Stimulated activated CD4-positive, alpha-beta T cell treated with anti-CD3 and anti-CD28 coated beads, Interleukin-12 subunit alpha, Interleukin-12 subunit beta, amount 100 ng/mL, for 4 hours (primary cell): ENCODE measurements around the gene HACD4.
A peak's percentile ranks its signal among the peaks of the same experiment; 100 is the strongest.

Experiments
- DNase-seq: peaks from one replicate; pipeline ENCODE4 v3.0.0-alpha.2; 2020

HACD4 gene, protein sequence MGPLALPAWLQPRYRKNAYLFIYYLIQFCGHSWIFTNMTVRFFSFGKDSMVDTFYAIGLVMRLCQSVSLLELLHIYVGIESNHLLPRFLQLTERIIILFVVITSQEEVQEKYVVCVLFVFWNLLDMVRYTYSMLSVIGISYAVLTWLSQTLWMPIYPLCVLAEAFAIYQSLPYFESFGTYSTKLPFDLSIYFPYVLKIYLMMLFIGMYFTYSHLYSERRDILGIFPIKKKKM

DNA sequence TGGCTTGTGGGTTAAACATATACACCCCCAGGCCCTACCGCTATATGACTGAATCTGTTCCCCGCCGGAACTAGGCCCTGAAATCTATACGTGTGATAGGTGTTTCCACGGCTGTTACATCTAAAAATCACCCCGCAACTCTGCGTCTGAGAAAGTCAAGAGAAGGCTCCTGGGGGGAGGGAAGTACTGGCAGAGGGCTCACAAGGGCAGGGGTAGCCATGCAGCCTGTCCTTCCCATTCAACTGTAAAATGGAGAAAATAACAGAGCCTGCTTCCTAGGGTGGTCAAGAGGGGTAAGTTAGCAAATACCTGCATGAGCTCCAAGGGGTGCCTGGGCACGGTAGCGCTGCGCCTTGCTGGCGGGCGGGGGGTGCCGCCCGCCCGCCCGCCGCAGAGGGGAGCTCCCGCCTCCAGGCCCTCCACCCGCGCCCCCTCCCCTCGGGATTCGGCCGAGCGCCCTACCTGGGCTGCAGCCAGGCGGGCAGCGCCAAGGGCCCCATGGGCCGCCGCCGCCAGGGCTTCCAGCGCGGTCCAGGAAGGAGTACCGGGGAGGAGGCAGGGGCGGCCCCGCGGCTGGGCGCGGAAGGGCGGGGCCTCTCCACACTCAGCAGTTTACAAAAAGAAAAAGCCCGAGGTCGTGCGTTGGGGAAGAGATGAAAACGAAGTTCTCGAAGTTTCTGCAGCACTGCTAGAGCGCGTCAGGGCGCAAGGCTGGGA lies at the start of gene HACD4:
HACD4 (minus strand) TSS at position 550 of the 717 bp plus-strand sequence; CDS start at position 500, 50 bp downstream.
- peak; percentile 57 for DNase-seq

DNA sequence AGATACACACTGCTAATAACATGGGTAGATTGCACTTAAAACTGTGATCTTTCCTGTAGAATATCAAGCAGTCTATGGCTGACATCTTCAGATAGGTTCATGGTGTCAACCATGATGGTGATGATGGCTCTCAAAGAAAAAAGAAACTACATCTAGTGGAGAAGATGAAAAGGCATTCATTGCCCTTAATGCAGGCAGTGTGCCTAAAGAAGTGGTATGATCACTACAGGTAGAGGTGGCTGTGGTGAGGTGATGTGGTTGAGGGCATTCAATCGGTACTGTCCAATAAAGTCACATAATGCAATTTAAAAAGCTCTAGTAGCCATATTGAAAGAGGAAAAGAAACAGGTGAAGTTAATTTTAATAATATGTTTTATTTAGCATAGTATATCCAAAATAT lies 49.4 kb upstream of the HACD4 start:
- DNase-seq: no peak

DNA sequence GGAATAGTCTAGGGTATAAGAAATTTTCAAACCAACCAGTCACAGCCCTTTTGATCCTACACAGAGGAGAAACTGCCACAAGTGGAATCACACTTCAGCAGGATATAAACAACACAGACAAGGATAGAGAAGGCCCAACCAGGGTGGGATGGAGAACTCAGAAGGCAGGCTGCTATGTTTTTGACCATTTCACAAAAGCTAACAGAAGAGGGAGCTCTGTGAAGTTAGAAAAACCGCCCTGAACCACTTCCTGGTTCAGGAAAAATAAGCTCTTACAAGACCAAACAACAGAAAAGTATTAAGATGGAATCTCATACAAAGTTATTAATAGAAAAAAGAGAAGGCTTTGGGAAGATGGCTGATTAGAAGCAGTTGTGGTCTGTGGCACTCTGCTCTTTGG lies 47.3 kb upstream of the HACD4 start:
- DNase-seq: no peak

DNA sequence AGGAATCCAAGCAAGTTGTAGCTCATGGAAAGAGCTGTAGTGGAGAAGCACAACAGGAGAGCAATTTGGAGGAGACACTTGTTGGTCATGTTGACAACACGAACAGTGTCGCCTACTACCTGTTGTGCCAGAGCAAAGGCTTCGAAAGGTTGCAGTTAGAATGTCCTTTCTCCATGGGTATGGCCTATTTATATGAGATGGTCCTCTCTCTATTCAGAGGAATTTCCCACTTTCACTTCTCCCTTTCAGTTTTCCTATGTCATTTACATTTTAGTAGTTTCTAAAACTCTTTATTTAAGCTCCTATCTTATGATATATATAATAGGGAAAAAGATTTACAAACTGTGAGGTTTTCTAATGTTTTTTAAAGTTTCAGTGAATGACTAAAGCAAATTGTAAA lies 46.3 kb upstream of the HACD4 start, which contains the start of gene IFNB1:
IFNB1 (minus strand) TSS at position 162 of the 400 bp plus-strand sequence; CDS start at position 89, 73 bp downstream.
- DNase-seq: no peak

DNA sequence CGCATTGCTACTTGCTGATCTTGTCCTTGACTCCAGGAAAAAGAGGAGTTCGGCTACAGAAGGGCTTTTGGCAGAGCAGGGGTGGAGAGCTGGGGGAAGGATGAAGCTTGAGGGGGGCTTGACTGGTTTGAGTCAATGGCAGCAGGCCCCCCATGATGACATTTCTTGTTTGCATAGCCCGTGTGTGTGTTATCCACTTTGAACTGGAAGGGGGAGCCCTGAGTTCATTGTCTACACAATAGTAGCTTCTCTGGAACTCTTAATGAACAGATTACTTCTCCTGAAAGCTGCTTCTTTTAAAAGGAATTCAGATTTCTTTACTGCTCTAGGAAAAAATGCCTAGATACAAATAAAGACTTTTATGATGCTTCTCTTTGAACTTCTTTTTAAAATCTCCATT lies 44.0 kb upstream of the HACD4 start:
- no peak for DNase-seq

DNA sequence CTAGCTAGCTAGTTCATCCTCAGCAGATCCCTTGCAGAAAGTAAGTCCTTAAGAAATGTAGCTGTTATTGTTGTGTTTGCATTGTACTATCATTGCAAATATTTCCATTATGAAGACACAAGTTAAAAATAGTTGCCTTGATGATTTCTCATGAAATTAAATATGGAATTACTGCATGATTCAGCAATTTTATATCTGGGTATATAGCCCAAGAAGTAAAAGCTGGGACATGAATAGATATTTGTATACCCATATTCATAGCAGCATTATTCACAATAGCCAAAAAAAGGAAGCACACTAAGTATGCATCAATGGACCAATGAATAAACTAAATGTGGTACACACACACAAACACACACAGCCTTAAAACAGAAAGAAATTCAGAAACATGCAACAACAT lies 39.5 kb upstream of the HACD4 start:
- DNase-seq: no peak

DNA sequence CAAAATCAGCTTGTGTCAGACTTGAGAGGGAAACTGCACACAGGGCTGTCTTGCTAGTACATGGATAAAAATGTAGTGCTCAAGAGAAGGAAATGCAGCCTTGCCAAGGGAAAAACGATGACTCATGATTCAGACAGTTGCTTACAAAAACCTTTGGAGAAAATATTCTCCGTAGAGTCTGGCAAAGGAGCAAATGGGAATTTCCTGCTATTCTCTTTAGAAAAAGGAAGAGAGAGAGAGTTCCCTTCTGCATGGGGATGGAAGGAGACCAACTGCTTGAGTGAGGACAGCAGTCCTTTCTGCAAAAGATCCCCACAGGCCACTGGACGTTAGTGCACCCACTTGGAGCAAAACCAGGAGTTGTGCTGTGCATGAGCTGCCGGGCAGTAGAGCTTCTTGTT lies 38.7 kb upstream of the HACD4 start:
- no peak for DNase-seq

DNA sequence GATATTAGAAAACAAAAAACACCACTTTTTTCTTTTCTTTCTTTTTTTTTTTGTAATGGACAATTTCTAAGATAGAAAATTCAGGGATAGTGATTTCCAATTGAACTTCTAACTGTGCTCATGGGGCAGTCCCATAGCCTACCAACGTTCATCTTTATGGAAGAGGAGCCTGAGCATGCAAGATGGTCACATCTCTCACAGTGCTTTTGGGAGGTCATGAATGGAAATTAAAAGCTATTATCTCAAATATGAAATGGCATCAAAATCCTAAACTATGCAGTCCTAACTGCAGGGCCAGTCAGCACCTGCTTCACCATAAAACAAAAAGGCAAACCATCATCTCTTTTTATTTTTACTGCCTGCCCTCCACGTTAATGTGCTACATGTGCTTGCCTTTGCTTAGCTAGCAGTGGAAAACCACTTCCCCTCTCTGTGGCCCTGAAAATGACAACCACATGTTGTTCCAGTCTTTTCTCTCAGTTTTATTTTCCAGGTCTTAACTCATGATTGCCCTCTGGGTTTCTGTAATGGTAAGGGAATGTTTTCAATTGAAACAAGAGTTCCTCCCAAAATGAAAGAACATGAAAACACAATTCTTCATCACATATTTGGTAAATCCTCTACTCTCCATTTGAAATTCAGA lies 29.6 kb upstream of the HACD4 start:
- no peak for DNase-seq

DNA sequence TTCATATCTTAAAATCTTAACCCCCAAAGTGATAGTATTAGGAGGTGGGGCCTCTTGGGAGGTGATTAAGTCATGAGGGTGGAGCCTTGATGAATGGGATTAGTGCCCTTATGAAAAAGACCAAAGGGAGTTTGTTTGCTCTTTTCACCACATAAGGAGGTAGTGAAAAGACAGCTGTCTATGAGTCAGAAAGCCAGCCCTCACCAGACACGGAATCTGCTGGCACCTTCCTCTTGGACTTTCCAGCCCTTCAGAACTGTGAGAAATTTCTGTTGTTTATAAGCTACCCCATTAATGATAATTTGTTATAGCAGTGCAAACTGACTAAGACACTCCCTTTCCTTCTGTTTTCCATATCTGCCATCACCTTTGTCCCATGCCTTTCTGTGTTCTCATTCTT lies 25.5 kb upstream of the HACD4 start:
- no peak for DNase-seq

DNA sequence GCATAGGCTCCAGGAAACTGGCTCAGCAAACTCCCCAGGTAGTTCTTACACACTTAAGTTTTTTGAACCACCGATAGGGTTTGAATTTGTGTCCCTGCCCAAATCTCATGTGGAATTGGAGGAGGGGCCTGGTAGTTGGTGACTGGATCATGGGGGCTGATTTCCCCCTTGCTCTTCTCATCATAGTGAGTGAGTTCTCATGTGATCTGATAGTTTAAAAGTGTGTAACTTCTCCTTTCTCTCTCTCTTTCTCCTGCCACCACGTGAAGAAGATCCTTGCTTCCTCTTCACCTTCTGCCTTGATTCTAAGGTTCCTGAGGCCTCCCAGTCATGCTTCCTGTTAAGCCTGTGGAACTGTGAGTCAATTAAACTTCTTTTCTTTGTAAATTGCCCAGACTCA lies 22.4 kb upstream of the HACD4 start:
- DNase-seq: no peak

DNA sequence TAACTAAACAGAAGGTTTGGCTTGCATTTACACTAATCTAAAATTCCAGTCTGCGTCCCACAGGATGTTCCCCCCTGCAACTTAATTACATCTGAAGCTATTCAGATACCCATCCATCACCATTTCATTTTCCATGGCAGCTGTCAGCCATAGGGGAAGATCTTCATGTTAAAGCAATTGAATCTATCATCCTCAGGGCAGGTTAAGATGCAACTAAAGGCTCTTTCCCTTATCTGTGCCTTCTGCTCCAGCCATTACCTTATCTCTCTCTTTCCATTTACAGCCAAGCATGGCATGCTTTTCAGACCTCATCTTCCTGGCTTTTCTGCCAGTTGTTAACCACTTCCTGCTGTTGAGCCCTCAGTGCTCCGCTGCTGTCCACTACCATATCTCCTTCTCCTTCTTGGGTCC lies 15.8 kb upstream of the HACD4 start:
- DNase-seq: no peak

DNA sequence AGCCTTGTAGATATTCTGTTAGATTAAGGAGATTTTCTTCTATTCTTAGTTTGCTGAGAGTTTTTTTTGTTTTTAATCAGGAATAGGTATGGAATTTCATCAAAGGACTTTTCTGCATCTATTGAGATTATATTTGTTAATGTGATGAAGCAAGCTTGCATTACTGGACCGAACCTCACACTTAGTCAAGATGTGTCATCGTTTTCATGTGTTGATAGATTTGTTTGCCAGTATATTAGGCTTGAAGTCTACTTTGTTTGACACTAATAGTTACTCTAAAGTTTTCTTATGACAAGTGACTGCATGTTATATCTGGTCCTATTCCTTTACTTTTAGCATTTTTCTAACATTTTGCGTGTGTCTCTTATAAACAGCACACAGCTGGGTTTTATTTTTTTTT lies 12.4 kb upstream of the HACD4 start:
- DNase-seq: no peak

DNA sequence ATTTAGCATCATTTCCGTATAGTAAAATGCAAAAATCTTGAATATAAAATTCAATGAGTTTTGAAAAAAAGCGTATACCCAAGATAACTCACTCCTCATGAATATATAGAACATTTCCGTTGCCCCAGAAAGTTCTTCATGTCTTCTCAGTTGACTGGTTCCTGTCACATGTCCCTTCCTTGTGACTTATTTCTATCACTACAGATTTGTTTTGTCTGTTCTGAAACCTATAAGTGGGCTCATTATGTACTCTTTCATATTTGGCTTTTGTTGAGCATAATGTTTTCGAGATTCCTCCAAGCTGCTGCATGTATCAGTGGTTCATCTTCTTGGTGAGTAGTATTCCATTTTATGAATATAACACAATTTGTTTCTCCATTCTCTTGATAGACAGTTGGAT lies 11.0 kb upstream of the HACD4 start:
- no peak for DNase-seq

DNA sequence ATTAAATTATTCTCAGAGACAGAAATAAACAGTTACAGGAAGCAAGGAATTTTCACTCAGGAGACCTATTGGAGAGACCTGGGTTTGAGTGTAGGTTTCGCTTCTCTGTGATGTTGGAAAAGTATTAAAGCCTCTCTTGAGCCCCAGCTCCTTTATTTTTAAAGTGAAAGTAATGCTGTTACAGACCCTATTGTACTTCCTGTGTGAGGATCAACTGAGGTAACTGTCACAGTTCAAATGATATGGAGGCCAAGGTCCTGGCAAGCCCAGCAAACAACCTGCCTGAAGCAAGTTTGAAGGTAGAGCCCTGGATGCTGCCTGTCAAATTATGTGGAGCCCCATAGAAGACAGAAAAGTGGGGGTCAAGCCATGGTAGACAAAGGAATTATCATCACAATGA lies 7.9 kb upstream of the HACD4 start:
- no peak for DNase-seq

DNA sequence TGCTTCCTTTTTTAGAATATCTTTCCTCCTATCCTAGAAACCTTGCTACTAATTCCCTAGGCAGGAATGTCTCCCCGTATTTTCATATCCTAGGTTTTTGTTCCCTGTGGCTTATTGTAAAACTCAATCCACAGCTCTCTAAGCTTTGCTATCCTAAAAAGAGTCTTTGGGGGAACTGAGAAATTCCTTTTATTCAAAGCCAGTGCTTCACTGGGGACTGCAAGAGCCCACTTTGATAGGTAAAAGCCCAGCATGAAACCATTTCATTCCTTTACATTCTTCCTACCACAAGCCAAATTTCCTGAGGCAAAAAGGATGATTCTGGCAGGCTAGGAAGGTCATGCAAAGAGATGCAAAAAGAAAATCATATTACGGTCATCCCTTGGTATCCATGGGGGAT lies 5.8 kb upstream of the HACD4 start:
- no peak for DNase-seq

DNA sequence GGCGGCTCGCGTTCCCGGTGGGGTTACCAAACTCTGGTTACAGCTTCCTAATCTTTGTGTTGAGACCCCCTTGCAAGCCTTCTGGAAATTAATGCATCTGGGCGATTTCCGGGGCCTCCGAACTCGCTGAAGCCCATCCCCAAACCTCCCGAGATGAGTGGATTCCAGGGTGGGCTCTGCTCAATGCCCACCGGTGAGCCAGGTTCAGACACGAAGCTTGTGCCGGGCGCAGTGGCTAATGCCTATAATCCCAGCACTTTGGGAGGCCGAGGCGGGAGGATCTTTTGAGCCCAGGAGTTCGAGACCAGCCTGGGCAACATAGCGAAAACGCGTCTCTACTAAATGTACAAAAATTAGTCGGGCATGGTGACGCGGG lies 356 bp upstream of the HACD4 start:
- DNase-seq: no peak

DNA sequence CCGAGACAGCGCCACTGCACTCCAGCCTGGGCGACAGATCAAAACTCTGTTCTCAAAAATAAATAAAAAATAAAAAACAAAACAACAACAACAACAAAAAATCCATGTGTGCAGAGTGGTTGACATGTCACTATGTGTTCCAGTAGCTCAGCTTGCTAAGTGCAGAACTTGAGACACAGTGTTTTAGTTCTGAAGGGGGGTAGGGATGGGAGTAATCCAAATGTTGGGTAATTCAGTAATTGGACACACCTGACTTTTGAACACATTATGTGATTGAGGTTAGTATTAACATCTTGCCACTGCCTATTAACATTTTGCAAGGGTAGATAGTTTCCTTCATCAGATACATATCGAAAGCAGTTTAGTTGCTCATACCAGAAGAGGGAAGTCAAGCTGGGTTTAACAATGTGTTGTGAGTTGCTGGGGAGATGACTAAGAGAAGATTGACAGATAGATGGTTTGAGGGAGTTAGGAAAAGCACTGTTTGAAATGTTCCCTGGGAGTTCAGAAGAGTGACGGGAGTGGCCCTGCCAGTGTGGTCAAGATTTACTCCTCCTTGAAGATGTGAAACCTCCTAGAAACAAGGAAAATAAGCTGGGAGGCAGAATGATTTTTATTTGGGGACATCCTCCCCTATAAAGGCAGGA lies 928 bp downstream of the HACD4 start:
- no peak for DNase-seq

DNA sequence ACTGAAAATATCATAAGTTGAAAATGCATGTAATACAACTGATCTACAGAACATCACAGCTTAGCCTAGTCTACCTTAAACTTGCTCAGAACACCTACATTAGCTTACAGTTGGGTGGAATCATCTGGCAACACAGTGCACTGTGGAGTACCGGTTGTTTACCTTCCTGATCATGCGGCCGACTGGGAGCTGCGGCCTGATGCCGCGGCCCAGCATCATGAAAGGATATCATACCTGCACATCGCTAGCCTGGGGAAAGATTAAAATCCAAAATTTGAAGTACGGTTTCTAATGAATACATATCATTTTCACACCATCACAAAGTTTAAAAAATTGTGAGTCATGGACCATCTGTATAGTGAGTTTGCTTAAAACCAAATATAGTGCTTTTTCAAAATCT lies 1.8 kb downstream of the HACD4 start:
- DNase-seq: no peak

DNA sequence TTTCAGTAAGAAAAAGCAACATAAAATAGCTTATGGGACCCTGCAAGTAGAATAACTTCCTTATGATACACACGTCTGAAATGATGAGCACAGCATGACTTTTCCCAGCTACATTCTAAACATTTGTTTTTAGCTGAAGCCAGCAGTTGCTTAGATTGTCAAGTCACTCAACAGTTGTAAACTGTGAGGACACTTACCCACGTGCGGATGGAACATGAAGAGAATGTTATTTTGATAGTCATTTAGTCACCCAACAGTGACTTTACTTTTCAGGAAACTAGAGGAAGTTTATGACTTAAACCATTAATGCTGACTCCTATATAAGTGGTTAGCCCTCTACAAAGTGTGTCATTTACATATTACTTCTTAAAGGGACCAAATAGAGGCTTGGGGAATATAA lies 3.0 kb downstream of the HACD4 start:
- no peak for DNase-seq

DNA sequence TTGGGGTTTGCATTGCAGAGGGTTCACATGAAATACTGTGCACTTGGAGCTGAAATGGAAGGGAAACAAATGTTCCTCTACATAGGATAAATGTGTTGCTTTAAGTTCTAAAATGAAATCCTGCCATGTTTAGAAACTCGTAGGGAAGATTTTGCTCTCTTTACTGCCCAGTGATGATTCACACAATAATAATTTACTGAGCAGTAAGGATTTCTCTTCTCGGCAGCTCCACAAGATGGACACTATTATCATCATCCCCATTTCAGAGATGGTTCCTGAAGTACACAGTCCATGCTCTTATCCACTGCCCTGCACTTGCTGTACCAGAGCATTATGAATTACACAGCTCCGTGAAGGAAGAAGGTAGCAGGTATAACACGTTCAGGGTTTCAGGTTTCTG lies 4.1 kb downstream of the HACD4 start:
- DNase-seq: no peak

DNA sequence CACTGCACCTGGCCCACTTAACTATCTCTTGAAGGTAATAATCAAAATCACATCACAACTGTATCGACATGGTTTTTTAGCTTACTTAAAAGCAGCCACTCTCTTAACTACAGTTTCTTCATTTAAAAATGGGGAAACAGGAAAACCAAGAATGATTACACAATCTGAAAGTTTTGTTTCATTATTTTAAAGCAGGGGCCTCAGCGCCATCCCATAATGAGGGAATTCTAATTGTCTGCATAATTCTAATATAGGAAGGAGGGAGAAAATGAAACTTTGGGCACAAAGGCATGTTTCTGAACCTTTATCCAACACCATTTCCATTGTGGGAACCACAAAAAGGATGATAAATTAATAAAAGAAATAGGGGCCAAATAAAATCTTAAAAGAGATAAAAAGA lies 7.6 kb downstream of the HACD4 start:
- DNase-seq: no peak

DNA sequence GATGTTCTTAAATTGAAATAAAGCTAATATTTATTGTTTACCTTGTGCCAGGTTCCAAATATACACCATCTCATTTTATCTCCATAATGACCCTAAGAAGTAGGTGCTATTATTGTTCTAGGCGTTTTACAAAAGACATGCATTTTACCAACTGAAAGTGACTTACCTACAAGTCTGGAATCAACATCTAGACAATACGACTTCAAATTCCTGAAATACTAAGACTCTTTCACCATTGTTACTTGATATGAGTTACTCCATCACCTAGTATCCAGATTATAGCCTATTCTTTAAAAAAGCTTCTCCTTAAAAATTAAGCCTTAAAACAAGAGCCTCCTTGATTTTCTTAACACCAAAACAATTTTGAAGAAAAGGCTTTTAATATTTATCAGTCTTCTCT lies 13.3 kb downstream of the HACD4 start:
- no peak for DNase-seq

DNA sequence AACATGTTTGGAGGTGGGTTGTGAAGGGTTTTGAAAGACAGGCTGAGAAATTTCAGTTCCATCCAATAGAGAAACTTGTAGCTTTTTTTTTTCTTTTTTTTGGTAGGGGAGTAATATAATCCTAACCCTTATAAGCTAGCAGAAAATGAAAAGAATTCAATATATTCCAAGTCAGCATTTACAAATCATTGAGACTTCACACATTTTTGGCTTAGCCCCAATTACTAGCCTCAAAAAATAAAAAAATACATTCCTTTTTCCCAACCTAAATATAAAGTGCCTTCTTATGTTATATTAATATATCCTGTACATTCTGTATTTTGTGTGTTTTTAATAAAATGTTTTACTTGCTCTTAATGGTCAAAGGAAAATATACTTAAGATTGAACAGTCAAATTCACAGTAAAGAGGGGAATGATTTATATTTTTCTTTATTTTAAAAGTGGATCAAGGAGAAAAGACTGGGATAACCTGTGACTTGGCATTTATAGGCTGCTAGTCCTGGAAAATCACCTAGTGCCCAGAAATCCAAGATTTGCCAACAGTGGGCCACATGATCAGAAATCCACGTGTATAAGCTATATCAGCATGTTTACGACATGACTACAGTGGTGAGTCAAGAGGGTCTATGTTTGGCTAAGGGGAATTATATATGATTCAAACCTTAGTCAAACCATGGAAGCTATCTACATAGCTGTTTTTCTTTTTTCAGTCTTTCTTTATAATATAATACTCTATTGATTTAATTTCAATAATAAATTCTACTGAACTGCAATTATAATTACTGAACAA lies 14.5 kb downstream of the HACD4 start:
- no peak for DNase-seq
